Memory B cell (primary cell): ENCODE measurements around the gene CAMK2B.

Experiments
- ATAC-seq: fragments of 150-1000 bp; cut with Tn5 transposase; 2 replicates; pipeline ENCODE4 v1.10.0; 2021; ENCODE audit warnings: low read depth, mild to moderate bottlenecking, moderate library complexity
- DNase-seq, 2 donors: peaks; one replicate each; pipeline ENCODE4 v3.0.0; 2022; ENCODE audit warnings: low spot score in 2 of 2
- H3K27ac Mint-ChIP-seq: one replicate; pipeline ENCODE4 v1.8.0; 2022; ENCODE audit warnings: mild to moderate bottlenecking, moderate library complexity, mixed read lengths
- H3K27me3 Mint-ChIP-seq: one replicate; pipeline ENCODE4 v1.8.0; 2022; ENCODE audit warnings: mixed read lengths
- H3K36me3 Mint-ChIP-seq: one replicate; pipeline ENCODE4 v1.8.0; 2022; ENCODE audit warnings: mild to moderate bottlenecking, mixed read lengths
- H3K4me1 Mint-ChIP-seq: one replicate; pipeline ENCODE4 v1.8.0; 2022; ENCODE audit warnings: mixed read lengths
- H3K4me3 Mint-ChIP-seq: one replicate; pipeline ENCODE4 v1.8.0; 2022; ENCODE audit warnings: mild to moderate bottlenecking, moderate library complexity, mixed read lengths
- H3K9me3 Mint-ChIP-seq: one replicate; pipeline ENCODE4 v1.8.0; 2022; ENCODE audit warnings: mixed read lengths

The CAMK2B gene

DNA sequence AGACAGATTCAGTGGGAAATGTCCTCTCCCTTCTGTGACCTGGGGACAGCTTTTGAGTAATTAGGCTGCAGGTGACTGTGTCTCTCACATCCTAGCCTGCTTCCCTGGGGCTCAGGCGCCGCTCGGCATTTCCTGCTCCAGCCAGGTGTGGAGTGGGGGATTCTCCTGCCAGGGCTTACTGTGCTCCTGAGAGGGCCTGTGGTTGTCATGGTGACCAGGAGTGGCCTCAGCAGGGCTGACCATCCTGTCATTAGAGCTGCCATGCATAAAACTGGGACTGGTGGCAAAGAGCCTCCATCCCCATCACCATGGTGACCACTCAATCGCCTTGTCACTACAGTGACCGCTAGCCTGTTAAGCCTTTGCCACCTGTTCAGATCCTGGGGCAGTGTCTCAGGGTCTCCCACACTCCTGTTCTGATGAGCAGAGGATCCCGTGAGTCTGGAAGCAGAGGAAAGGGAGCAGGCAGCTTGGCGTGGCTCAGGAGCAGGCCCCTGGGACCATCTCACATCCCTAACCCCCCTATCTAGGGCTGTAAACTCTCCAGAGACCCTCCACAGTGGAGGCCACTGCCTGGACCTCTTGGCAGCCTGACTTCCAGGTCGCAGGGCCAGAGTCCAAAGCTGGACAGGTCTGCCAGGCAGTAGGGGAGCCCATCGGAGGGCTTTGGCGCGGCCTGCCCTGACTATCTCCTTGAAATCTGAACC, 136.0 kb downstream of the CAMK2B start, which contains the start of gene GCK:
Gene GCK (minus strand): TSS at position 154 of the 707 bp plus-strand sequence. CDS start 486 bp downstream, outside the sequence.
- H3K27me3 Mint-ChIP-seq = peaks cover 8% of the 10 kb centered on the region
- peaks cover 2% of the 10 kb centered on the region for H3K36me3 Mint-ChIP-seq

DNA sequence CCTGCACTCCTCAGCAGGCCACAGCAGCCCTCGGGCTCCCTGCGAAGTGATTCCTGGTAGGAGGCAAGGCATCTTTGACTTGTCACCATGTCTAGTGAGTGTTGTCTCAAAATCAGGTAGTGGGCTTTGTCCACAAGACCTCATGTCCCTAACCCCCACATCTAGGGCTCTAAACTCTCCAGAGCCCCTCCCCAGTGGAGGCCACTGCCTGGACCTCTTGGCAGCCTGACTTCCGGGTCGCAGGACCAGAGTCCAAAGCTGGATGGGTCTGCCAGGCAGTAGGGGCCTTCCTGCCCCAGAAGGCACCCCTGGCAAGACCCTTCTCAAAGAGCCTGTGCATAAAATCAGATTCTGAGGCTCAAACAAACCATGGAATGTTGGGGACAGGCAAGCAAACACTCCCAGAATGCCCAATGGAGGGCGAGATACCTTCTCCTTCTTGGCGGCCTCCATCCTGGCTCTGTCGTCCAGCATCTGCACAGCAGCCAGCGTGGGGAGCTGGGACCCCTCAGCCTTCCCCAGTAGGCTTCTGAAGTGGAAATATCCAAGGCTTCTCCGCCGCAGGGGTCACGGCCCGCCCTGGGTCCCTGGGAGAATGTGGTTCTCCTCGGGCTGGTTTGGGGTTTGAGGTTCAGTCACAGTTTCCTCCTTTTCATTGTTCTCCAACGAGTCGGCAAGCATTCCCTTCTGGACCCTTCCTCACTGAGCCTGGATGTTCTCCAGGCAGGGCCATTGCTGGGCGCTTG, 136.7 kb downstream of the CAMK2B start:
- Mint-ChIP-seq H3K27me3 (peaks cover 6% of the 10 kb centered on the region), H3K36me3 (peaks cover 2% of the 10 kb centered on the region)
- ATAC-seq = no peak

More for the DNA sequence above, 136.0 kb downstream of the CAMK2B start, which contains the start of gene GCK:
- peaks cover 5% of the 10 kb centered on the region for H3K4me1 Mint-ChIP-seq
- no peaks in the 10 kb centered on the region for H3K9me3 Mint-ChIP-seq
- DNase-seq (no peak), ATAC-seq (no peak)
- H3K4me3 Mint-ChIP-seq = no peak within 1 kb of the TSS
- H3K27ac Mint-ChIP-seq = no peak within 1 kb of the TSS

DNA sequence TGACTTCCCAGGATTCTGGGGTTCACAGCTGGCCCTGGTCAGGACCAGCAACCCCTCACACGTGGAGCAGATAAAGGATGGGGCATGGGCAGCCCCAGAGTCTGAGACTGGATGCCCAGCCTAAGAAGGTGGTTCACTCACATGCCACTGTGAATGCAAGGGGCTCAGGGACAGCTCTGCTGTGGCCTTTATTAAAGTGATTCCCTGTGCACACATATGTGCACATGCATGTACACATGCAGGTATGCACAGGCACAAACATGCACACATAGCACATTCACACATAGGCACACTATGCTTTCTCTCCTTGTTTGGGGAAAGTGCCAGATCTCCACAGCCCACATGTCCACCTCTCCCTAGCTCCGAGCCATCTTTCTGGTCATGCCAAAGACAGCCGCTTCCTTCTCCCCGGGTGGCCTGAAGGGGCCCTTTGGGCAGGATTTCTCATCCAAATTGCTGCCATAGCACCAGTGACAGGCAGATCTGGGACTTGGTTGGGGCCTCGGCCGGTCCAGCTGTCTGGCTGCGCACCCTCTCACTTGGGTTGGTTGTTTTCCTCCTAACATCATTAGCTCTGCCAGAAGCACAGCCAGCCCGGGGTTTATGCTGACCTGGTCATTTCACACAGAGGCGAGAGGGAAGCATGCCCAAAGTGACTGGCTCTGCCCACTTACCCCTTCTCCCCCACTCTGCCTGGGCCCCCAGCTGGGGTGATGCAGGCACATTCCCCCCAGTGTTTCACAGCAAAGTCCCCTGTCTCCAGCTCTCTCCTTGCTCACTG, 137.6 kb downstream of the CAMK2B start:
- no peak overlapping the region for H3K4me3 Mint-ChIP-seq
- no peak overlapping the region for H3K27ac Mint-ChIP-seq
- peaks cover 3% of the 10 kb centered on the region for H3K27me3 Mint-ChIP-seq
- H3K9me3 Mint-ChIP-seq = no peaks in the 10 kb centered on the region
- DNase-seq (no peak), ATAC-seq (no peak)
- peaks cover 2% of the 10 kb centered on the region for H3K36me3 Mint-ChIP-seq
- H3K4me1 Mint-ChIP-seq = peaks cover 5% of the 10 kb centered on the region

More for the DNA sequence above, 136.7 kb downstream of the CAMK2B start:
- peaks cover 5% of the 10 kb centered on the region for H3K4me1 Mint-ChIP-seq
- H3K9me3 Mint-ChIP-seq = no peaks in the 10 kb centered on the region
- no peak overlapping the region for H3K27ac Mint-ChIP-seq
- no peak overlapping the region for H3K4me3 Mint-ChIP-seq
- no peak for DNase-seq

DNA sequence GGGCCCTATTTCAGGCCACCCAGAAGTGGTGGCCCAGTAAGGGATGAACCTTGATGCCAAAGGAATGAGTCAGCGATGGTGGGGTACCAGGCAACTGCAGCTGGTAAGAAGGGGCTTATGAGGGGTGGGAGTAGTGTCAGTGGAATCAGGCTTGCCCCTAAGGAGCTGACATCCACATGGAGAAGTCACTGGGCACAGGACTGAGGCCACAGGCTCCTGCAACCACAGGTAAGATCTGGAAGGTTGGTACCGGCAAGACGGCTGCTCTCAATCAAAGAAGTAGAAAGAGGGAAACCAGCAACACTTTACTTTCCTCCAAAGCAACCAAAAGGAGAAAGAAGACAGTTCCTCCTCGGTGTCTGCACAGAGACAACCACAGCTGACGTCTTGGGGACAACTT, 138.7 kb downstream of the CAMK2B start:
- Mint-ChIP-seq H3K27me3 (peaks cover 5% of the 10 kb centered on the region), H3K27ac (no peak overlapping the region), H3K4me3 (no peak overlapping the region), H3K4me1 (peaks cover 5% of the 10 kb centered on the region), H3K36me3 (peaks cover 2% of the 10 kb centered on the region), H3K9me3 (no peaks in the 10 kb centered on the region)
- DNase-seq (no peak), ATAC-seq (no peak)

DNA sequence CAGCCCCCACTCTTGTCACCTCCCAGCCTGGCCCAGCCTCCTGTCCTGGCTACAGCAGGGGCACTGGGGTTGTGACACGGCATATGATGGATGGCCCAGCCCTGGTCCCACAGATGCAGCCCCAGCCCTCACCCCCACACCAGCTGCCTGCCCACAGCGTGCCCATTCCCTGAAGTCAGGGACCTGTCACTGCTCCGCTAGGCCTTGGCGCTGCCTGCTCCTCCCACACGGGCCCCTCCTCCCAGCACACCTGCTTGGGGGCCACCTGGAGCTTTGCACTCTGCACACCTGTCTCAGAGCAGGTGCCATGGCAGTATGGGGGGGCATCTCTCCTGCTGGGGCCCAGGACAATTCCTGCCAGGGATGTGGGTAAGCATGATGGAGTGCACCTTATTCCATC, 139.7 kb downstream of the CAMK2B start:
- peaks cover 5% of the 10 kb centered on the region for H3K4me1 Mint-ChIP-seq
- no peak overlapping the region for H3K4me3 Mint-ChIP-seq
- peaks cover 8% of the 10 kb centered on the region for H3K27me3 Mint-ChIP-seq
- H3K9me3 Mint-ChIP-seq = no peaks in the 10 kb centered on the region
- H3K36me3 Mint-ChIP-seq = peaks cover 2% of the 10 kb centered on the region
- H3K27ac Mint-ChIP-seq = no peak overlapping the region
- ATAC-seq (no peak), DNase-seq (no peak)

DNA sequence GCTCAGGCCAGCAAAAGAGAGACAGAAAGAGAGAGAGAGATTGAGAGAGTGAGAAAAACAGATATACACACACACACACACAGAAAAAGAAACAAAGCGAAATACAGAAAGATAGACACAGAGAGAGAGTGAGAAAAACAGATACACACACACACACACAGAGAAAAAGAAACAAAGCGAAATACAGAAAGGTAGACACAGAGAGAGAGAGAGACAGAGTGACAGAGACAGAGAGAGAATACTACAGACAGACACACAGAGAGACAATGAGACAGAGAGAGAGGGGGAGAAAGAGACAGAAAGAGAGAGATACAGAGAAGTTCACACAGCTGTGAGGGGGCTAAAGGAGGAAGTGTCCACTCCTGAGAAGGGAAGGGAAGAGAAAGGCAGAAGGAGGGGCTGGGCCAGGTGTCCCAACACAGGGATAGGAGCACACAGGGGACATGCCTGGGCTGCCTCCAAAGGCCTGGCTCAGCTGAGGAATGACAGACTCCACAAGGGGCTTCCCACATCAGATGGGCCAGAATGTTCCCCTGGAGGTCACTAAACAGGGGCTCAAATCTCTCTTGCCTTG, 140.4 kb downstream of the CAMK2B start:
- Mint-ChIP-seq H3K36me3 (peaks cover 2% of the 10 kb centered on the region), H3K9me3 (no peaks in the 10 kb centered on the region)
- ATAC-seq = no peak

DNA sequence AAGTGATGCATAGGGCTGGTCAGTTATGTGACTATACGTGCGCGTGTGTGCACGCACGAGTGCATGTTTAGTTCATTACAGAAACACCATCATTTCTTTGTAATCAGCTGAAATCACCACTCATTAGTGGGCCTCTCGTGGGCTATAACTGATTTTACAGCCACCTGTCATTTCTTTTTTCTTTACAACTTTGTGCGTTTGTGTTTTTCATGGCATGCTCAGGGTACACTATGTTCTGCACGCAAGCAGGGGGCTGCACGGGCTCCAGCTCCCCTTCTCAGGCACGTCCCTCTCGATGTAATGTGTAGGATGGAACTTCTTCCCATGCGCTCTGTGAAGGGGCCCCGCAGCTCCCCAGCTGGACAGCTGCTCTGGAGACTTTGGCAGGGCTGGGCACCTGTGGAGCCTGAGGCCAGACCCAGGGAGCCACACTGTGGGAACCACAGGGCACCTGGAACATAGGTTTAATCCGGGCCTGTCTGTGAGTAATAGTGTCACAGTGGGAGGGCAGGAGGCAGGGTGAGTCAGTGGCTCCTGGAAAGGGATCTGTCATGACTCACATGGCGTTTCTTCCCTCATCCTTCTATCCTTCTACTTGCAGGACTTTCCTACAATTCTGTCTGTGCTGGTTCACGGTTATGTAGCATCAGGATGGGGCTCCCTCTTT, 141.1 kb downstream of the CAMK2B start:
- H3K4me3 Mint-ChIP-seq = no peak overlapping the region
- H3K27me3 Mint-ChIP-seq = peaks cover 10% of the 10 kb centered on the region
- no peak for DNase-seq
- H3K36me3 Mint-ChIP-seq = peaks cover 2% of the 10 kb centered on the region
- no peaks in the 10 kb centered on the region for H3K9me3 Mint-ChIP-seq
- no peak for ATAC-seq
- H3K27ac Mint-ChIP-seq = no peak overlapping the region
- peaks cover 5% of the 10 kb centered on the region for H3K4me1 Mint-ChIP-seq

More for the DNA sequence above, 140.4 kb downstream of the CAMK2B start:
- H3K27ac Mint-ChIP-seq = no peak overlapping the region
- H3K4me3 Mint-ChIP-seq = no peak overlapping the region
- peaks cover 10% of the 10 kb centered on the region for H3K27me3 Mint-ChIP-seq
- H3K4me1 Mint-ChIP-seq = peaks cover 5% of the 10 kb centered on the region
- no peak for DNase-seq

DNA sequence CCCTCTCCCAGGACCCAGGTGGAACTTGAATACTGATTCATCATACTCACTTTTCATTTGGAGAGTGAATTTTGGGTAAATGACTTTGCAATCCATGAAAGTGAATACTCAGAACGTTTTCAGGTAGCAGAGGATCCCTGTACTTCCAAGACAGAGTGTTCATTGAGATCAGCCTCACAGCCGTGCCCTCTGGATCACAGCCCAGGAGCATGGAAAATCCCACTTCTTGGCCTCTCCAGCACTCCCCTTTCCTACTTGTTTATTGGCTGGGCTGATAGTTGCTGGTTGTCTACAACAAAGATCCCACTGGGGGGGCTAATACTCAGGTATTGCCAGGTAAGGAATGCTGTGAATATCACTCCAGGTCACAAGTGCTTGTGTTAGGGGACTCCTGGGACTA, 142.0 kb downstream of the CAMK2B start:
- Mint-ChIP-seq H3K4me1 (peaks cover 5% of the 10 kb centered on the region), H3K27ac (no peak overlapping the region), H3K9me3 (no peaks in the 10 kb centered on the region), H3K27me3 (peaks cover 12% of the 10 kb centered on the region), H3K36me3 (peaks cover 2% of the 10 kb centered on the region), H3K4me3 (no peak overlapping the region)
- no peak for ATAC-seq
- DNase-seq = no peak

DNA sequence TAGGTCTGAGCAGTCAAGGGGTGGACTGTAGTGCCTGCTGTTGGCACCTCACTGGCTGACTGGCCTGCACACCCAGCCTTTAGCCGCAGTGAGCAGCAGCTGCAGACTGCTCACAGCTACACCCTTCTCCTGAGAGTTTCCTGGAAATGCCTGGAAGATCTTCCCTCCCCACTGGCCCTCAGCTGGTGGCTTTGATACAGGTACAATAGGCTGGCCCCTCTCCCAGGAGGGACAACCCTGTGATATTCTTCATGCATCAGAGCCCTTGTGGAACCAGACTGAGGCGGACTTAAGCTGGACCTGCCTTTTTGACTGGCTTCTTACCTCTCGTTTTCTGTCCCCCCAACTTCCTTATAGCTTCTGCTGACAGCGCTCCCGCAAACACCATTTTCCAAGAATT, 142.6 kb downstream of the CAMK2B start:
- Mint-ChIP-seq H3K36me3 (peaks cover 2% of the 10 kb centered on the region), H3K4me3 (no peak overlapping the region), H3K9me3 (no peaks in the 10 kb centered on the region), H3K4me1 (peaks cover 5% of the 10 kb centered on the region), H3K27ac (no peak overlapping the region), H3K27me3 (peaks cover 17% of the 10 kb centered on the region)
- ATAC-seq (no peak), DNase-seq (no peak)

DNA sequence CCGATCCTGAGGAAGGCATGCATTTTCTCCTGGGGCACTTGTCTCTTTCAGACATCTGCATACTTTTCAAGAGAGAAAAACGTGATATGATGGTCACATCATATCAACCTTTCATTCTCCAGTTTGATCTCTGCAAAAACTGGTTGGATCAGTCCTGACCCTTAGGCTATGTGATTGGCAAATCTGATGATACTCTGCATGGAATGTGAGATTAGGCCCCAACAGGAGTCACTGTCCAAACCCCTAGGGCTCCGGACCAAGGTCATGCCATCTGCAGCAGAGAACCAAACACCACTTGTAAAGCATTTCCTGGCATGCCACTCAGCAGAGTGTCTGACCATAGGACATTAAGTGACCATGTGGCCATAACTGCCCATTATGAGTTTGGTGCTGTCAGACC, 144.8 kb downstream of the CAMK2B start:
- Mint-ChIP-seq H3K4me3 (no peak overlapping the region), H3K27me3 (peaks cover 21% of the 10 kb centered on the region), H3K27ac (no peak overlapping the region), H3K36me3 (peaks cover 2% of the 10 kb centered on the region), H3K9me3 (no peaks in the 10 kb centered on the region), H3K4me1 (peaks cover 5% of the 10 kb centered on the region)
- DNase-seq (no peak), ATAC-seq (no peak)

DNA sequence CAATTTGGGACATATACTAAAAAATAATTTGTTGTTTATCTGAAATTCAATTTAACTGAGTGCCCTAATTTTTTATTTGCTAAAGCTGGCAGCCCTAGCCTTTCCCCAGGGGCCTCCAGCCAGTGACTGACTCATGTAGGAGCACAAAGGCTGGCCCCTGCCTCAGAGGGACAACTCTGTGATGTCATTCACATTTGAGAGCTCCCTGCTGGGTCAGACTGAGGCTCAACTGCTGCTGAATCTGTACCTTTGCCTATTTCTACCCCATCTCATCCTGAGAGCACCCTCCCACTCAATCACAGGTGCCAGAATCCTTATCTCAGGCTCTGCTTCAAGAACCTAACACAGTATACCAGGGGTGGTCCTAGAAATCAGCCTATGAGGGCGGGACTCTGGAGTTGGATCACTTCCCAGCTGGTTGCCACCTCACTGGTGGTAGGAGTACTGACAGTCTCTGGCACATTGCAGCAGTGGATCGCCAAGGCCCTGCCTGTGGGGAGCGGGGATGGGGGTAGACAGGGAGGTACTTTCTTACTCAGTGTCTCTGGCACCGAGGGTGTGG, 147.7 kb downstream of the CAMK2B start:
- H3K27ac Mint-ChIP-seq = no peak overlapping the region
- H3K27me3 Mint-ChIP-seq = peaks cover 25% of the 10 kb centered on the region
- peaks cover 5% of the 10 kb centered on the region for H3K9me3 Mint-ChIP-seq
- ATAC-seq = no peak
- peaks cover 4% of the 10 kb centered on the region for H3K4me1 Mint-ChIP-seq
- no peaks in the 10 kb centered on the region for H3K36me3 Mint-ChIP-seq
- H3K4me3 Mint-ChIP-seq = no peak overlapping the region
- DNase-seq = no peak

DNA sequence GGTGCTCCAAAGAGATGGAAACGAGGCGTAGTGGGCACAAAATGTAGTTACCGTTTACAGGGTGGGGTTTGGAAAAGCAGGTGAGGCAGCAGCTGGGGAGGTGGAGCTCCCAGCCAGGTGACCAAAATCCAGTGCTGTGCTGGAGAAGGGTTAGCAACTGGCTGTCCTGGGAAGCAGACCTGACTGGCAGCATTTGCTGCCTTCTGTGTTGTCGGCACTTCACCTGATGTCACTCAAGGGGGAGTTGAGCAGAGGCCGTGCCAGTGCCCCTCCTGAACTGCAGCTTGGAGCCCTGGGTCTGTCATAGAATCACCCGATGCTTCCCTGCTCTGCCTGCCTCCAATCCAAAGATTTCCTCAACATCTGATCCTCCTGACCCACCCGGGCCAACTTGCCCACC, 148.9 kb downstream of the CAMK2B start:
- no peaks in the 10 kb centered on the region for H3K36me3 Mint-ChIP-seq
- peaks cover 23% of the 10 kb centered on the region for H3K27me3 Mint-ChIP-seq
- H3K27ac Mint-ChIP-seq = no peak overlapping the region
- peaks cover 5% of the 10 kb centered on the region for H3K9me3 Mint-ChIP-seq
- no peak for DNase-seq
- ATAC-seq = no peak
- peaks cover 4% of the 10 kb centered on the region for H3K4me1 Mint-ChIP-seq
- no peak overlapping the region for H3K4me3 Mint-ChIP-seq

DNA sequence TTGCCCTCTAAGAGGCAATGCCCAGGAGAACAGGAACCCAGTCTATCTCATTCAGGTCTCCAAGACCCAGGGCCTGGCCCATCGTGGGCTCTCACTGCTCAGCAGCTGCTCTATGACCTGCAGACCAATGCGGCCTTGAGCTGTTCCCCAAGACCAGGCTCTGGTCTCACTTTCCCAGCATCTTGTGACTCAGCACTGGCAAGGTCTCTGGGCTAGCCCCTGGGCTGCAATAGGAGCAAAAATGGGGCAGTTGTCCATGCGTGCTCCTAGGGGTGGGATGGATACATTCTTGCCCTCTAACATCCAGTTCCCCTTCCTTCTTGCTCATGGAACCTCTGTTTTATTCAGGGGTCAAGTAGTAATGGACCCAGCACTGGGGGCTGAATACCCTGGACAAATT, 149.7 kb downstream of the CAMK2B start:
- Mint-ChIP-seq H3K4me3 (no peak overlapping the region), H3K27ac (no peak overlapping the region), H3K27me3 (peaks cover 22% of the 10 kb centered on the region), H3K36me3 (peaks cover 2% of the 10 kb centered on the region), H3K9me3 (peaks cover 6% of the 10 kb centered on the region), H3K4me1 (peaks cover 4% of the 10 kb centered on the region)
- no peak for ATAC-seq
- no peak for DNase-seq
